DOHH2 (cell line): ENCODE measurements around the gene ELK4.
"Not testable (repeated sequence)": the region's sequence is repeated elsewhere in the genome, so short reads cannot be mapped to it uniquely, and the experiment has no call there.

Source experiments
- H3F3A ChIP-seq: fragments of 200-600 bp; sonication (generic), shearing (Covaris generic); 2 replicates; pipeline ENCODE4 v1.6.0; 2016; ENCODE audit warnings: antibody characterized with exemption, mild to moderate bottlenecking; ENCODE audit not compliant: control insufficient read depth, insufficient read depth
- H3K27ac ChIP-seq: fragments of 200-600 bp; sonication (generic); 2 replicates; pipeline ENCODE4 v1.5.1; 2014; ENCODE audit warnings: low read depth, mild to moderate bottlenecking, low read length, moderate library complexity
- H3K27me3 ChIP-seq: fragments of 200-600 bp; sonication (generic); 2 replicates; pipeline ENCODE4 v1.6.1; 2014; ENCODE audit warnings: mild to moderate bottlenecking, low read length, mixed read lengths; ENCODE audit not compliant: control insufficient read depth
- H3K36me3 ChIP-seq: fragments of 200-600 bp; sonication (generic); 2 replicates; pipeline ENCODE4 v1.6.1; 2014; ENCODE audit warnings: mild to moderate bottlenecking, low read length, moderate library complexity, mixed read lengths; ENCODE audit not compliant: control insufficient read depth
- H3K4me1 ChIP-seq: fragments of 200-600 bp; sonication (generic); 2 replicates; pipeline ENCODE4 v1.6.1; 2014; ENCODE audit warnings: mild to moderate bottlenecking, low read length, mixed read lengths; ENCODE audit not compliant: control insufficient read depth
- H3K4me2 ChIP-seq: fragments of 200-600 bp; sonication (generic); 2 replicates; pipeline ENCODE4 v1.6.0; 2014; ENCODE audit warnings: mild to moderate bottlenecking, low read length, moderate library complexity
- H3K4me3 ChIP-seq: fragments of 200-600 bp; sonication (generic); 2 replicates; pipeline ENCODE4 v1.5.1; 2014; ENCODE audit warnings: mild to moderate bottlenecking, low read length, mixed read lengths
- H3K79me2 ChIP-seq: fragments of 200-600 bp; sonication (generic); 2 replicates; pipeline ENCODE4 v1.6.1; 2014; ENCODE audit warnings: mild to moderate bottlenecking, low read length, mixed read lengths; ENCODE audit not compliant: control insufficient read depth
- H3K9me2 ChIP-seq: fragments of 200-600 bp; sonication (generic); replicated peaks from 2 replicates; pipeline ENCODE4 v1.6.1; 2014; ENCODE audit warnings: mild to moderate bottlenecking, low read length, mixed read lengths; ENCODE audit not compliant: control insufficient read depth
- H3K9me3 ChIP-seq: fragments of 200-600 bp; sonication (generic); 2 replicates; pipeline ENCODE4 v1.6.1; 2014; ENCODE audit warnings: antibody characterized with exemption, low read length, mixed read lengths; ENCODE audit not compliant: control insufficient read depth, insufficient read depth
- H4K20me1 ChIP-seq: fragments of 200-600 bp; sonication (generic); 2 replicates; pipeline ENCODE4 v1.6.0; 2014; ENCODE audit warnings: low read depth, mild to moderate bottlenecking, antibody characterized with exemption, low read length, moderate library complexity; ENCODE audit not compliant: control insufficient read depth, insufficient read depth
- CTCF ChIP-seq: fragments of 200-600 bp; sonication (generic); IDR thresholded peaks from one replicate; pipeline ENCODE4 v1.5.1; 2014; ENCODE audit warnings: antibody characterized with exemption, mild to moderate bottlenecking, low read depth, low read length; ENCODE audit not compliant: poor library complexity, severe bottlenecking
- EZH2phosphoT487 ChIP-seq: fragments of 200-600 bp; sonication (generic); IDR thresholded peaks from 2 replicates; pipeline ENCODE4 v1.6.1; 2017; ENCODE audit warnings: borderline replicate concordance, mild to moderate bottlenecking, antibody characterized with exemption, low read length, moderate library complexity, mixed read lengths

The ELK4 gene

DNA sequence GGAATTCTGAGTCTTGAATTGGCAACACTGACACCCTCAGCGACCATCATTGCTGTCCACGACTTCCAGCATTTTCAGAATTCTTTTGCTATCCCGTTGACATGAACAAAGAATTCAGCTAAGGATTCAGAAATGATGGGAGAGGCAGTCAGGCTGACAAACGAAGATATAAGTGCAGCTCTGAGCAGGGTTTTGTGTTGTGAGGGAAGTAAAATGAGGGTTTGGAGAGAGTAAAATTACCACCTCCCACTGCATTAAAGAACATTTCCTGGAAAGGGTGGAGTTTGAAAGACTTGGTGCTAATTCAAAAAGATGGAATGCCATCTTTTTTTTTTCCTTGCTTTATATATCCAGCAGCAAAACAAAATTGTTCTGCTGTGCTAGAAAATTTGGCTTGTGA is 4.9 kb upstream of the ELK4 start:
- Histone ChIP-seq H3K27ac (no peak overlapping the region), H3K36me3 (no peaks in the 10 kb centered on the region), H3K4me2 (no peak overlapping the region), H3K4me3 (no peak overlapping the region), H3F3A (no peaks in the 10 kb centered on the region), H4K20me1 (no peaks in the 10 kb centered on the region), H3K4me1 (peaks cover 11% of the 10 kb centered on the region), H3K79me2 (peaks cover 6% of the 10 kb centered on the region), H3K27me3 (no peaks in the 10 kb centered on the region; the same call in 1 of the 2 replicates), H3K9me2 (no peaks in the 10 kb centered on the region), H3K9me3 (no peaks in the 10 kb centered on the region)
- TF ChIP-seq EZH2phosphoT487 (no peak), CTCF (no peak)

DNA sequence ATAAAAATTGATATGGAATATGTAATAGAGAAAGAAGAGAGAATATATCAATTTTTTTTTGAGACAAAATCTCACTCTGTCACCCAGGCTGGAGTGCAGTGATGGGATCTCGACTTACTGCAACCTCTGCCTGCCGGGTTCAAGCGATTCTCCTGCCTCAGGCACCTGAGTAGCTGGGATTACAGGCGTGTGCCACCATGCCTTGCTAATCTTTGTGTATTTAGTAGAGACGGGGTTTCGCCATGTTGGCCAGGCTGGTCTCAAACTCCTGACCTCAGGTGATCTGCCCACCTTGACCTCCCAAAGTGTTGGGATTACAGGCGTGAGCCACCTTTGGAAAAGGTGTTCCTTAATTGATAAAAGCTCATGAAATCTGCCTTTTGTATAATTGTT is 4.3 kb upstream of the ELK4 start:
- not testable (repeated sequence) for H3K4me2 ChIP-seq, H3K79me2 ChIP-seq, H4K20me1 ChIP-seq, H3K27me3 ChIP-seq, H3K9me3 ChIP-seq, H3F3A ChIP-seq, H3K27ac ChIP-seq, H3K36me3 ChIP-seq, H3K4me3 ChIP-seq, H3K9me2 ChIP-seq
- H3K4me1 ChIP-seq = peaks cover 11% of the 10 kb centered on the region

GRCh38 chr1:205633421-205633976 is 1.7 kb upstream of the ELK4 start:
- Histone ChIP-seq H3K79me2 (peaks cover 32% of the 10 kb centered on the region), H3F3A (peaks cover 9% of the 10 kb centered on the region), H3K4me3 (no peak overlapping the region), H3K9me3 (no peaks in the 10 kb centered on the region), H3K9me2 (no peaks in the 10 kb centered on the region), H4K20me1 (no peaks in the 10 kb centered on the region), H3K36me3 (peaks cover 14% of the 10 kb centered on the region), H3K27ac (no peak overlapping the region), H3K4me1 (peaks cover 17% of the 10 kb centered on the region), H3K4me2 (no peak overlapping the region), H3K27me3 (no peaks in the 10 kb centered on the region)
- no peak for TF ChIP-seq CTCF
- no peak for TF ChIP-seq EZH2phosphoT487

- Histone ChIP-seq H3K27me3 (no peaks in the 10 kb centered on the region), H3K79me2 (peaks cover 40% of the 10 kb centered on the region), H3K9me2 (no peaks in the 10 kb centered on the region), H4K20me1 (peaks cover 5% of the 10 kb centered on the region; the same call in 1 of the 2 replicates), H3K4me2 (peak overlapping the region; percentile 93), H3K9me3 (no peaks in the 10 kb centered on the region), H3K4me3 (peak overlapping the region; percentile 89), H3K27ac (no peak overlapping the region), H3F3A (peaks cover 9% of the 10 kb centered on the region), H3K4me1 (peaks cover 25% of the 10 kb centered on the region), H3K36me3 (peaks cover 22% of the 10 kb centered on the region)
- no peak for TF ChIP-seq EZH2phosphoT487
- no peak for TF ChIP-seq CTCF
Measured at GRCh38 chr1:205632669-205633169, 908 bp upstream of the ELK4 start.
